Subcutaneous adipose tissue (tissue), 4 donors: Measurements from ENCODE around the gene DNAH2. TPM values are rescaled to one million over a fixed set of nuclear protein-coding genes. Genes with fewer than 3 reads are reported as not detected.

Source experiments
- total RNA-seq, 4 donors: library from RNA; depleted of rRNA; stranded (reverse); fragments of >200 nt; gene quantifications; one replicate each; pipeline ENCODE4 v1.1.0, GENCODE V29; 2016
- TF ChIP-seq, protein P1 (sequence below): fragments of 450-650 bp; IDR thresholded peaks from one replicate; pipeline ENCODE4 v1.5.1; 2016; ENCODE audit warnings: low read depth, mild to moderate bottlenecking, control low read depth, antibody characterized with exemption, moderate library complexity

The DNAH2 gene
- total RNA-seq, 4 donors from 2014 or later = under 0.01 to 0.22 (median 0.18) TPM

DNA sequence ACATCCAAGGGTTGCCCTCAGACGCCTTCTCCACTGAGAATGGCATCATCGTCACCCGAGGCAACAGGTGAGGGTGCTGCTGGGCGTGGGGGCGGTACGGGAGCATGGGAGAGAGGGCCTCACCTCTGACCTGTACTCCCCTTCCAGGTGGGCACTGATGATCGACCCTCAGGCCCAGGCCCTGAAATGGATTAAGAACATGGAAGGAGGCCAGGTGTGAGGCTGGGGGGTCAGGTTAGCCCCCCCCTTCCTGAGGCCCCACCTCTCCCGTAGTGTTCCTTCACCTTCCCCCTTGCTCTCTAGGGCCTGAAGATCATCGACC lies 100.1 kb downstream of the DNAH2 start:
- TF ChIP-seq, protein P1, sequence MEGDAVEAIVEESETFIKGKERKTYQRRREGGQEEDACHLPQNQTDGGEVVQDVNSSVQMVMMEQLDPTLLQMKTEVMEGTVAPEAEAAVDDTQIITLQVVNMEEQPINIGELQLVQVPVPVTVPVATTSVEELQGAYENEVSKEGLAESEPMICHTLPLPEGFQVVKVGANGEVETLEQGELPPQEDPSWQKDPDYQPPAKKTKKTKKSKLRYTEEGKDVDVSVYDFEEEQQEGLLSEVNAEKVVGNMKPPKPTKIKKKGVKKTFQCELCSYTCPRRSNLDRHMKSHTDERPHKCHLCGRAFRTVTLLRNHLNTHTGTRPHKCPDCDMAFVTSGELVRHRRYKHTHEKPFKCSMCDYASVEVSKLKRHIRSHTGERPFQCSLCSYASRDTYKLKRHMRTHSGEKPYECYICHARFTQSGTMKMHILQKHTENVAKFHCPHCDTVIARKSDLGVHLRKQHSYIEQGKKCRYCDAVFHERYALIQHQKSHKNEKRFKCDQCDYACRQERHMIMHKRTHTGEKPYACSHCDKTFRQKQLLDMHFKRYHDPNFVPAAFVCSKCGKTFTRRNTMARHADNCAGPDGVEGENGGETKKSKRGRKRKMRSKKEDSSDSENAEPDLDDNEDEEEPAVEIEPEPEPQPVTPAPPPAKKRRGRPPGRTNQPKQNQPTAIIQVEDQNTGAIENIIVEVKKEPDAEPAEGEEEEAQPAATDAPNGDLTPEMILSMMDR = no peak

DNA sequence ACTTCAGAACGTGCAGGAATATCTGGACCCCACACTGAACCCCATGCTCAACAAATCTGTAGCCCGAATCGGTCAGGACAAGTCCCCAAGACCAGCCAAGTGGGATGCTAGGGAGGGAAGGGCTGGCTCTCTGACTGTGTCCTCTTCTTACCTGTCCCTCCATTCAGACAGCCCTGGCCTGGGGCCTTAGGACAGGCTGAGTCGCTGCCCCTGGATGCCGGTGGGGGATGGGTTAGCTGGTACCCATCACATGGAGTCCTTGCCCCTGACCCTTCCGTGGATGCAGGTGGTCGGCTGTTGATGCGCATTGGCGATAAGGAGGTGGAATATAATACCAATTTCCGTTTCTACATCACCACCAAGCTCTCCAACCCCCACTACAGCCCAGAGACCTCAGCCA lies 100.5 kb downstream of the DNAH2 start:
- TF ChIP-seq, protein P1 = no peak

DNA sequence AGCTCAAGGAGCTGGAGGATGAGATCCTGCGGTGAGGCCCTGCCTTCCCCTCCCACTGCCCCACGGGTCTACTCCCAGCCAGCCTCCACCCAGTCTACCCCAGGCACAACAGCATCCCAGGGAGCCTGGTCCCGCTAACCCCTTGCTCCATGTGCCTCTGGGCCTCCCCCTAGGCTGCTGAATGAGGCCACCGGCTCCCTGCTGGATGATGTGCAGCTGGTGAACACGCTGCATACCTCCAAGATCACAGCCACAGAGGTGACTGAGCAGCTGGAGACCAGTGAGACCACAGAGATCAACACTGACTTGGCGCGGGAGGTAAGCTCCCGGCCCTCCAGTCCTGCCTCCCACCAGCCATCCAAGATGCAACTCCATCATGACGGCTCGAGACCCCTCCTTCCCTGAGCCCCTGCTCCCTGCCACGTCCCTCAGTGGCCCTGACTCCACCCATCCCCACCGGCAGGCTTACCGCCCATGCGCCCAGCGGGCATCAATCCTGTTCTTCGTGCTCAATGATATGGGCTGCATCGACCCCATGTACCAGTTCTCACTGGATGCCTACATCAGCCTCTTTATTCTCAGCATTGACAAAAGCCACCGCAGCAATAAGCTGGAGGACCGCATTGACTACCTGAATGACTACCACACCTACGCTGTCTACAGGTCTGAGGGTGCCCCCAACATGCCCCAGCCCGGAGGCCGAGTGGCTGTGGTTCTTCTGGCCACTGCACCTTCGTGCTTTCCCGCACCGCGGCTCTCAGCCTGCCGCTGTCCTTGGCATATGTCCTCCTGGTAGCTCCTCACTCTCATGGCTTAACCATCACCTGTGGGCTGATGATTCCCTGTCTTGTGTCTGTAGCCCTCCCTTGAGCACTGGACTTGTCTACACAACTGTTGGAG lies 101.5 kb downstream of the DNAH2 start:
- TF ChIP-seq, protein P1 = no peak

DNA sequence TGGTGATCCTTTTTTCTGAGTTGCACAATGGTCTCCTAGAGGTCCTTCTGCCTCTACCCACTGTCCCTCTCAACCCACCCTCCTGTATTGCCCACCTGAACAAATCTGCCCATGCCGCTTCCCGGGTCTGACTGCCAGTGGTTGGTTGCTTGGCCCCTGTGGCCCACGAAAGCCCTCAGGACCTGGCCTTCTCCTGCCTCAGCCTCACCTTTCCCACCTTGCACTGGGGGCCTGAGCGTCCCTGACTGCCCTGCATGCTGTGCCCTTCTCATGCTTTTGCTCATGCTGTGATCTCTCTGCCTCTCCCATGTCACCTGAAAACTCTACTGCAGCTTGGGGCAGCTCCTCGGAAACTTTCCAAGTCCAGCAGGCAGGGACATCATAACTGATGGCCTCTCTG lies 102.7 kb downstream of the DNAH2 start:
- TF ChIP-seq, protein P1 = no peak

DNA sequence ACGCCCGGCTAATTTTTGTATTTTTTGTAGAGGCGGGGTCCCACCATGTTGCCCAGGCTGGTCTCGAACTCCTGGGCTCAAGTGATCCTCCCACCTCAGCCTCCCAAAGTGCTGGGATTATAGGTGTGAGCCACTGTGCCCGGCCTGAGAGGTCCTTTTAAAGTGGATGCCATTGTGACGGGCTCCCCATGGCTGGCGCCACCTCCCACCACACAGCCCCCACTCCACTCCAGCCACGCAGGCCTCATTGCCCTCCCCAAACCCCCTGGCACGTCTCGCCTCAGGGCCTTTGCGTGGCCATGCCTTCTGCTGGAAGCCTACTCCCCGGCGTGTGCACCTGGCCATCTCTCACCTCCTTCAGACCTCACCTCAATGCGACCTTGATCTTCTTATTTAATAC lies 104.6 kb downstream of the DNAH2 start:
- TF ChIP-seq, protein P1 = no peak

DNA sequence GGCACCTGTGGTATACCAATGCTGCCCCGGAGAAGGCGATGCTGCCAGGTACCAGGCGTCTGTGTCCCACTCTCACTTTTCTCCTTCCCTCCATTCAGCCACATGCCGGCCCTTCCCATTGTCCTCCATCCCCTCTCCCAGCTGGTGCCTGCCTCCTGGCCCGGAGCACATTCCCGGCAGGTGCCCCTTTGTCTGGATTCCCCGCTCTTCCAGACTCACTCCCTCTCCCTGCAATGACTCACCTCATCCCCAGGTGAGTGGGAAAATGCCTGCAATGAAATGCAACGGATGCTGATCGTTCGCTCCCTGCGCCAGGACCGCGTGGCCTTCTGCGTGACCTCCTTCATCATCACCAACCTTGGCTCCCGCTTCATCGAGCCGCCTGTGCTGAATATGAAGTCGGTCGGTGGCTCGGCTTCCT lies 106.0 kb downstream of the DNAH2 start:
- TF ChIP-seq, protein P1 = no peak

DNA sequence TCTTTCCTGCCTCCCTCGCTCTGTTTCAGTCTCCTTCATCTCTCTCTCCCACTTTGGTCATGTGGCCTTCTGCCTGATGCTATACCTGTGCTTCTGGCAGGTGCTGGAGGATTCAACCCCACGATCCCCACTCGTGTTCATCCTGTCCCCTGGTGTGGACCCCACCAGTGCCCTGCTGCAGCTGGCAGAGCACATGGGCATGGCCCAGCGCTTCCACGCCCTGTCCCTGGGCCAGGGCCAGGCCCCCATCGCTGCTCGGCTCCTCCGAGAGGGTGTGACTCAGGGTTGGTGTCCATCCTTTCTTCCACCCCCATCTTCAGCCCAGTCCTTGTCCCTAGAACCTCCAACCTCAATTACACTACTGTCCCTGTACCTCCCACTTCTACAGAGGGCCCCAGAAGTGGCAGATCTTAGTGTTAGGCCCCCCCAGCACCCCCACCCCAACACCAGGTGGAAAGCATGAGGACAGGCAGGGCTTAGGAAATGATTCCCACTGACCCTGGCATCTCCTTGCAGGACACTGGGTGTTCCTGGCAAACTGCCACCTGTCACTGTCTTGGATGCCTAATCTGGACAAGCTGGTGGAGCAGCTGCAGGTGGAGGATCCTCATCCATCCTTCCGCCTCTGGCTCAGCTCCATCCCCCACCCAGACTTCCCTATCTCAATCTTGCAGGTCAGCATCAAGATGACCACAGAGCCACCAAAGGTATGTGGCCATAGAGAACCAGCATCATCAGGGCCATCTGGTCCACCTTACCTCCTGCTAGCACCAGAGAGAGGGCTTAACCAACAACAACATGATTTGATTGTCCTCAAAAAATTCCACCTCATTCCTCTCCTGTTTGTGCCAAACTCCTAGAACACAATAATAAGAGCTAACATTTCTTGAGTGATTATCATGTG lies 106.7 kb downstream of the DNAH2 start:
- TF ChIP-seq, protein P1 = no peak
